Progenitor cell of endocrine pancreas (in vitro differentiated cells): ENCODE measurements around the gene COL26A1. TPM values are rescaled to one million over a fixed set of nuclear protein-coding genes. Genes with fewer than 3 reads are reported as not detected.

ENCODE experiments used
- DNase-seq: peaks from one replicate; pipeline ENCODE4 v3.0.0; 2021; ENCODE audit warnings: low spot score; ENCODE audit not compliant: unreplicated experiment
- H3K27ac Mint-ChIP-seq: 2 replicates; pipeline ENCODE4 v1.8.0; 2021; ENCODE audit warnings: mild to moderate bottlenecking, moderate library complexity, mixed read lengths
- H3K27me3 Mint-ChIP-seq: 2 replicates; pipeline ENCODE4 v1.8.0; 2021; ENCODE audit warnings: mixed read lengths
- H3K36me3 Mint-ChIP-seq: 2 replicates; pipeline ENCODE4 v1.8.0; 2022; ENCODE audit warnings: mixed read lengths; ENCODE audit not compliant: insufficient read depth
- H3K4me1 Mint-ChIP-seq: 2 replicates; pipeline ENCODE4 v1.8.0; 2021; ENCODE audit warnings: low read depth, mixed read lengths
- H3K4me3 Mint-ChIP-seq: 2 replicates; pipeline ENCODE4 v1.8.0; 2021; ENCODE audit warnings: low read depth, mild to moderate bottlenecking, moderate library complexity, mixed read lengths
- H3K9me3 Mint-ChIP-seq: 2 replicates; pipeline ENCODE4 v1.8.0; 2021; ENCODE audit warnings: low read depth, mixed read lengths
- CTCF ChIP-seq: fragments of 200-600 bp; sonication (generic); IDR thresholded peaks from one replicate; pipeline ENCODE4 v1.5.0; 2021; ENCODE audit warnings: antibody characterized with exemption, mild to moderate bottlenecking; ENCODE audit not compliant: unreplicated experiment
- total RNA-seq: library from RNA; stranded (reverse); gene quantifications from 2 replicates; pipeline ENCODE4 v1.2.1, GENCODE V29; 2021

Gene COL26A1
- total RNA-seq, 1 donor from 2014 or later, result 46.2 TPM

- H3K4me1 Mint-ChIP-seq, result peaks cover 3% of the 10 kb centered on the region
- H3K4me3 Mint-ChIP-seq, result no peak overlapping the region
Measured at GRCh38 chr7:101586078-101586905, 223.6 kb downstream of the COL26A1 start.

GRCh38 chr7:101586906-101587677, 224.4 kb downstream of the COL26A1 start:
- Mint-ChIP-seq H3K4me1 (peaks cover 3% of the 10 kb centered on the region), H3K9me3 (peaks cover 7% of the 10 kb centered on the region), H3K4me3 (no peak overlapping the region), H3K27ac (no peak overlapping the region), H3K36me3 (no peaks in the 10 kb centered on the region), H3K27me3 (peaks cover 5% of the 10 kb centered on the region)
- no peak for DNase-seq
- no peak for TF ChIP-seq CTCF

More at GRCh38 chr7:101586078-101586905, 223.6 kb downstream of the COL26A1 start:
- Mint-ChIP-seq H3K27me3 (peaks cover 4% of the 10 kb centered on the region), H3K27ac (no peak overlapping the region), H3K9me3 (peaks cover 7% of the 10 kb centered on the region), H3K36me3 (no peaks in the 10 kb centered on the region)
- no peak for TF ChIP-seq CTCF
- no peak for DNase-seq

- Mint-ChIP-seq H3K36me3 (no peaks in the 10 kb centered on the region), H3K4me1 (peaks cover 3% of the 10 kb centered on the region), H3K27me3 (peaks cover 8% of the 10 kb centered on the region), H3K9me3 (peaks cover 2% of the 10 kb centered on the region), H3K27ac (no peak overlapping the region), H3K4me3 (no peak overlapping the region)
- DNase-seq, result no peak
- TF ChIP-seq CTCF, result no peak
Measured at GRCh38 chr7:101588131-101588935, 225.7 kb downstream of the COL26A1 start.

GRCh38 chr7:101589052-101589451, 226.4 kb downstream of the COL26A1 start:
- Mint-ChIP-seq H3K36me3 (no peaks in the 10 kb centered on the region), H3K27ac (no peak overlapping the region), H3K9me3 (no peaks in the 10 kb centered on the region), H3K4me1 (peaks cover 3% of the 10 kb centered on the region), H3K4me3 (no peak overlapping the region), H3K27me3 (peaks cover 8% of the 10 kb centered on the region)
- TF ChIP-seq CTCF, result no peak
- no peak for DNase-seq
